ENCODE measurements around the gene CACNG7.
A peak's percentile ranks its signal among the peaks of the same experiment; 100 is the strongest.
"Not testable (repeated sequence)": the region's sequence is repeated elsewhere in the genome, so short reads cannot be mapped to it uniquely, and the experiment has no call there.

The CACNG7 gene

GRCh38 chr19:53944933-53945332, 35.9 kb downstream of the CACNG7 start:
- no peak for TF ChIP-seq Cebpa-rat (IDR thresholded peaks at IDR 0.05)
- H3K4me1 ChIP-seq = no peaks in the 10 kb centered on the region
- H4K20me1 ChIP-seq = no peaks in the 10 kb centered on the region
- no peaks in the 10 kb centered on the region for H3K27me3 ChIP-seq
- H3K4me2 ChIP-seq = no peak overlapping the region
- no peak overlapping the region for H3K4me3 ChIP-seq
- no peaks in the 10 kb centered on the region for H3K36me3 ChIP-seq
- no peak overlapping the region for H3K9ac ChIP-seq
- peaks cover 11% of the 10 kb centered on the region for H3K9me3 ChIP-seq
- H3K27ac ChIP-seq = no peak overlapping the region

GRCh38 chr19:53945441-53945840, 36.4 kb downstream of the CACNG7 start:
- Histone ChIP-seq H3K4me3 (no peak overlapping the region), H3K36me3 (no peaks in the 10 kb centered on the region), H3K4me1 (no peaks in the 10 kb centered on the region), H4K20me1 (no peaks in the 10 kb centered on the region), H3K9me3 (peaks cover 11% of the 10 kb centered on the region), H3K27me3 (no peaks in the 10 kb centered on the region), H3K27ac (no peak overlapping the region), H3K4me2 (no peak overlapping the region), H3K9ac (no peak overlapping the region)
- no peak for TF ChIP-seq Cebpa-rat (IDR thresholded peaks at IDR 0.05)

- no peaks in the 10 kb centered on the region for H4K20me1 ChIP-seq
- H3K27ac ChIP-seq = no peak overlapping the region
- no peak overlapping the region for H3K9ac ChIP-seq
- no peaks in the 10 kb centered on the region for H3K36me3 ChIP-seq
- H3K4me1 ChIP-seq = peaks cover 5% of the 10 kb centered on the region
- peaks cover 11% of the 10 kb centered on the region for H3K9me3 ChIP-seq
- H3K4me3 ChIP-seq = no peak overlapping the region
- no peak overlapping the region for H3K4me2 ChIP-seq
- TF ChIP-seq Cebpa-rat (IDR thresholded peaks at IDR 0.05) = no peak; the same call in 1 of the 2 replicates
- H3K27me3 ChIP-seq = no peaks in the 10 kb centered on the region
Observed at GRCh38 chr19:53945998-53946397, 36.9 kb downstream of the CACNG7 start.

GRCh38 chr19:53947624-53948023, 38.5 kb downstream of the CACNG7 start:
- Histone ChIP-seq H3K4me2 (no peak overlapping the region), H3K4me1 (peaks cover 20% of the 10 kb centered on the region), H3K4me3 (no peak overlapping the region), H4K20me1 (no peaks in the 10 kb centered on the region), H3K36me3 (no peaks in the 10 kb centered on the region), H3K9me3 (peaks cover 2% of the 10 kb centered on the region; the same call in 1 of the 2 replicates), H3K27me3 (no peaks in the 10 kb centered on the region), H3K27ac (no peak overlapping the region), H3K9ac (no peak overlapping the region)
- no peak for TF ChIP-seq Cebpa-rat (IDR thresholded peaks at IDR 0.05)

- not testable (repeated sequence) for H4K20me1 ChIP-seq, H3K9ac ChIP-seq, H3K36me3 ChIP-seq, H3K27ac ChIP-seq, H3K9me3 ChIP-seq, H3K4me2 ChIP-seq, H3K4me3 ChIP-seq, H3K27me3 ChIP-seq
- peaks cover 20% of the 10 kb centered on the region for H3K4me1 ChIP-seq
Observed at GRCh38 chr19:53948611-53949010, 39.5 kb downstream of the CACNG7 start.

GRCh38 chr19:53951436-53951835, 42.4 kb downstream of the CACNG7 start:
- peak overlapping the region; percentile 58 for H3K4me2 ChIP-seq
- TF ChIP-seq Cebpa-rat (IDR thresholded peaks at IDR 0.05) = no peak
- H3K9ac ChIP-seq = peak overlapping the region; percentile 63; the same call in 1 of the 2 replicates
- H3K9me3 ChIP-seq = no peaks in the 10 kb centered on the region
- no peak overlapping the region for H3K4me3 ChIP-seq
- H3K27me3 ChIP-seq = peaks cover 3% of the 10 kb centered on the region; the same call in 1 of the 2 replicates
- no peaks in the 10 kb centered on the region for H4K20me1 ChIP-seq
- H3K27ac ChIP-seq = peak overlapping the region; percentile 76
- H3K36me3 ChIP-seq = no peaks in the 10 kb centered on the region
- peaks cover 20% of the 10 kb centered on the region for H3K4me1 ChIP-seq

- H3K9me3 ChIP-seq = no peaks in the 10 kb centered on the region
- peaks cover 20% of the 10 kb centered on the region for H3K4me1 ChIP-seq
- H4K20me1 ChIP-seq = no peaks in the 10 kb centered on the region
- no peak overlapping the region for H3K9ac ChIP-seq
- no peaks in the 10 kb centered on the region for H3K36me3 ChIP-seq
- H3K4me2 ChIP-seq = peak overlapping the region; percentile 58
- TF ChIP-seq Cebpa-rat (IDR thresholded peaks at IDR 0.05) = no peak
- H3K27me3 ChIP-seq = peaks cover 8% of the 10 kb centered on the region
- H3K4me3 ChIP-seq = no peak overlapping the region
- peak overlapping the region; percentile 76 for H3K27ac ChIP-seq
Observed at GRCh38 chr19:53951947-53952346, 42.9 kb downstream of the CACNG7 start.

- no peaks in the 10 kb centered on the region for H4K20me1 ChIP-seq
- TF ChIP-seq Cebpa-rat (IDR thresholded peaks at IDR 0.05) = no peak
- H3K27ac ChIP-seq = no peak overlapping the region
- H3K4me3 ChIP-seq = no peak overlapping the region
- H3K9me3 ChIP-seq = no peaks in the 10 kb centered on the region
- H3K9ac ChIP-seq = no peak overlapping the region
- no peaks in the 10 kb centered on the region for H3K36me3 ChIP-seq
- peaks cover 22% of the 10 kb centered on the region for H3K27me3 ChIP-seq
- no peak overlapping the region for H3K4me2 ChIP-seq
- peaks cover 23% of the 10 kb centered on the region for H3K4me1 ChIP-seq
Observed at GRCh38 chr19:53953383-53953782, 44.3 kb downstream of the CACNG7 start.

- Histone ChIP-seq H3K4me2 (peak overlapping the region; percentile 3; the same call in 1 of the 2 replicates), H3K9ac (no peak overlapping the region), H3K4me1 (peaks cover 15% of the 10 kb centered on the region), H4K20me1 (no peaks in the 10 kb centered on the region; the same call in 1 of the 2 replicates), H3K27me3 (peaks cover 61% of the 10 kb centered on the region), H3K27ac (no peak overlapping the region), H3K4me3 (no peak overlapping the region), H3K9me3 (no peaks in the 10 kb centered on the region), H3K36me3 (no peaks in the 10 kb centered on the region)
- no peak for TF ChIP-seq Cebpa-rat (IDR thresholded peaks at IDR 0.05)
Observed at GRCh38 chr19:53957448-53958167, 48.5 kb downstream of the CACNG7 start.

- Histone ChIP-seq H3K4me2 (peak overlapping the region; percentile 3; the same call in 1 of the 2 replicates), H3K4me1 (peaks cover 15% of the 10 kb centered on the region), H3K9ac (no peak overlapping the region), H3K36me3 (no peaks in the 10 kb centered on the region), H3K27ac (no peak overlapping the region), H4K20me1 (no peaks in the 10 kb centered on the region; the same call in 1 of the 2 replicates), H3K27me3 (peaks cover 64% of the 10 kb centered on the region), H3K9me3 (no peaks in the 10 kb centered on the region), H3K4me3 (no peak overlapping the region)
- TF ChIP-seq Cebpa-rat (IDR thresholded peaks at IDR 0.05) = no peak
Observed at GRCh38 chr19:53958168-53958571, 49.1 kb downstream of the CACNG7 start.
